H1 (cell line): ENCODE measurements around the gene SLC35G6. TPM values are rescaled to one million over a fixed set of nuclear protein-coding genes. Genes with fewer than 3 reads are reported as not detected.

Source experiments
- CTCF ChIA-PET: fragments of 300-600 bp; sonication (Branson Sonifier 250); formaldehyde crosslinking; loops from one replicate; lab custom pipeline; 2021; ENCODE audit not compliant: partially characterized antibody; lab: Charles Lee
- POLR2A ChIA-PET: fragments of 300-600 bp; sonication (Branson Sonifier 250); formaldehyde crosslinking; loops from one replicate; lab custom pipeline; 2021; ENCODE audit warnings: inconsistent platforms; ENCODE audit not compliant: partially characterized antibody; lab: Charles Lee
- DNase-seq, 2 experiments: peaks; one replicate each; pipeline versions ENCODE4 v3.0.0 to v3.0.0-alpha.2; 2010 to 2022; ENCODE audit warnings: low spot score in 2 of 2, low read depth in 1 of 2, mixed read lengths in 1 of 2
- FAIRE-seq: peaks from 2 replicates; lab custom pipeline; 2011; peaks lifted over from hg19 to GRCh38; lab: Jason Lieb, UNC
- H2AFZ ChIP-seq: 2 replicates; pipeline ENCODE4 v1.8.1; 2012; ENCODE audit warnings: low read length, inconsistent platforms
- H2AK5ac ChIP-seq: 2 replicates; pipeline ENCODE4 v1.6.1; 2013; ENCODE audit warnings: low read depth, low read length
- H2BK120ac ChIP-seq: replicated peaks from 2 replicates; pipeline ENCODE3; 2013; ENCODE audit warnings: low read depth, low read length, inconsistent platforms
- H2BK12ac ChIP-seq: 2 replicates; pipeline ENCODE4 v1.6.1; 2013; ENCODE audit warnings: low read depth, low read length
- H2BK15ac ChIP-seq: 2 replicates; pipeline ENCODE4 v1.6.1; 2013; ENCODE audit warnings: low read length
- H2BK20ac ChIP-seq: 2 replicates; pipeline ENCODE4 v1.6.1; 2013; ENCODE audit warnings: low read length
- H2BK5ac ChIP-seq: 2 replicates; pipeline ENCODE4 v1.6.1; 2013; ENCODE audit warnings: low read depth, low read length
- H3K14ac ChIP-seq: 2 replicates; pipeline ENCODE4 v1.6.1; 2013; ENCODE audit warnings: inconsistent platforms; ENCODE audit not compliant: insufficient read length
- H3K18ac ChIP-seq: 2 replicates; pipeline ENCODE4 v1.6.1; 2013; ENCODE audit warnings: low read length; ENCODE audit errors: extremely low read depth
- H3K23ac ChIP-seq: 2 replicates; pipeline ENCODE4 v1.6.1; 2013; ENCODE audit warnings: inconsistent platforms; ENCODE audit not compliant: insufficient read length
- H3K23me2 ChIP-seq: 2 replicates; pipeline ENCODE4 v1.6.1; 2013; ENCODE audit warnings: low read depth, low read length
- H3K27ac ChIP-seq: 2 replicates; pipeline ENCODE4 v1.6.1; 2011; ENCODE audit warnings: low read depth, low read length, inconsistent platforms
- H3K27me3 ChIP-seq, 4 experiments: replicated peaks in 1 of 4; 1 replicate in 1 of 4; 2 replicates in 3 of 4; pipeline versions ENCODE4 v1.6.1 to v1.8.1; 2011 to 2013; ENCODE audit warnings: low read length in 3 of 4, mild to moderate bottlenecking in 3 of 4, inconsistent platforms in 2 of 4, mixed read lengths in 2 of 4, moderate library complexity in 1 of 4; ENCODE audit not compliant: control insufficient read depth in 3 of 4, insufficient read depth in 3 of 4; ENCODE audit errors: extremely low read depth in 1 of 4
- H3K36me3 ChIP-seq, 4 experiments: 2 replicates each; pipeline versions ENCODE4 v1.6.1 to v1.8.1; 2011 to 2013; ENCODE audit warnings: mild to moderate bottlenecking in 4 of 4, low read length in 3 of 4, moderate library complexity in 2 of 4, control low read depth in 1 of 4, inconsistent platforms in 1 of 4; ENCODE audit not compliant: insufficient read depth in 4 of 4, control insufficient read depth in 2 of 4
- H3K4ac ChIP-seq: replicated peaks from 2 replicates; pipeline ENCODE3; 2013; ENCODE audit warnings: low read length, low read depth, mixed read lengths, inconsistent platforms; ENCODE audit not compliant: insufficient read length
- H3K4me1 ChIP-seq, 4 experiments: replicated peaks in 1 of 4; 1 replicate in 1 of 4; 2 replicates in 3 of 4; pipeline versions ENCODE4 v1.6.1 to v1.8.1; 2011 to 2013; ENCODE audit warnings: low read length in 3 of 4, inconsistent platforms in 2 of 4, mixed read lengths in 1 of 4; ENCODE audit not compliant: insufficient read depth in 4 of 4, control insufficient read depth in 3 of 4
- H3K4me2 ChIP-seq, 2 experiments: 2 replicates each; pipeline versions ENCODE4 v1.6.1 to v1.8.1; 2011 to 2013; ENCODE audit warnings: low read depth in 2 of 2, low read length in 2 of 2, control low read depth in 1 of 2, inconsistent platforms in 1 of 2, mild to moderate bottlenecking in 1 of 2; ENCODE audit not compliant: insufficient read depth in 1 of 2
- H3K4me3 ChIP-seq, 4 experiments: fragments of 200-600, 300-600 bp in 1 of 4; sonication (generic), shearing (Covaris generic), sonication (Bioruptor Twin) in 1 of 4; 2 replicates each; pipeline versions ENCODE4 v1.5.1 to v1.8.1; 2011 to 2016; ENCODE audit warnings: low read length in 4 of 4, low read depth in 3 of 4, control low read depth in 2 of 4, inconsistent platforms in 2 of 4, mild to moderate bottlenecking in 2 of 4, mixed read lengths in 1 of 4, moderate library complexity in 1 of 4; ENCODE audit not compliant: insufficient read depth in 2 of 4; ENCODE audit errors: extremely low read depth in 1 of 4
- H3K56ac ChIP-seq: replicated peaks from 2 replicates; pipeline ENCODE3; 2013; ENCODE audit warnings: low read depth, mild to moderate bottlenecking, mixed read lengths, low read length, inconsistent platforms; ENCODE audit not compliant: insufficient read length
- H3K79me1 ChIP-seq: 2 replicates; pipeline ENCODE4 v1.6.1; 2013; ENCODE audit warnings: low read depth, low read length, control low read depth
- H3K79me2 ChIP-seq, 2 experiments: 2 replicates each; pipeline versions ENCODE4 v1.6.1 to v1.8.1; 2012 to 2013; ENCODE audit warnings: low read length in 2 of 2, mild to moderate bottlenecking in 2 of 2, inconsistent platforms in 1 of 2; ENCODE audit not compliant: insufficient read depth in 2 of 2, control insufficient read depth in 1 of 2
- H3K9ac ChIP-seq, 4 experiments: replicated peaks in 1 of 4; 1 replicate in 1 of 4; 2 replicates in 3 of 4; pipeline versions ENCODE4 v1.6.1 to v1.8.1; 2011 to 2013; ENCODE audit warnings: low read depth in 3 of 4, low read length in 3 of 4, control low read depth in 2 of 4, mild to moderate bottlenecking in 2 of 4, moderate library complexity in 2 of 4, inconsistent platforms in 1 of 4; ENCODE audit errors: extremely low read depth in 1 of 4
- H3K9me3 ChIP-seq, 2 experiments: 2 replicates each; pipeline versions ENCODE4 v1.6.1 to v1.8.1; 2012 to 2013; ENCODE audit warnings: mild to moderate bottlenecking in 2 of 2, moderate library complexity in 2 of 2, control low read depth in 1 of 2, inconsistent platforms in 1 of 2, low read depth in 1 of 2, low read length in 1 of 2, mixed read lengths in 1 of 2; ENCODE audit not compliant: insufficient read depth in 2 of 2
- H4K20me1 ChIP-seq, 2 experiments: replicated peaks in 1 of 2; 2 replicates each; pipeline versions ENCODE3 to v1.8.1; 2011 to 2013; ENCODE audit warnings: inconsistent platforms in 2 of 2, low read length in 2 of 2, mild to moderate bottlenecking in 1 of 2; ENCODE audit not compliant: insufficient read depth in 2 of 2, control insufficient read depth in 1 of 2
- H4K5ac ChIP-seq: 2 replicates; pipeline ENCODE4 v1.6.1; 2013; ENCODE audit warnings: low read length, low read depth, mixed read lengths, inconsistent platforms; ENCODE audit not compliant: insufficient read length
- H4K8ac ChIP-seq: 2 replicates; pipeline ENCODE4 v1.8.0; 2013; ENCODE audit warnings: mild to moderate bottlenecking, moderate library complexity, low read length, inconsistent platforms; ENCODE audit not compliant: insufficient read depth; ENCODE audit errors: extremely low read depth
- H4K91ac ChIP-seq: replicated peaks from 2 replicates; pipeline ENCODE3; 2013; ENCODE audit warnings: low read length, mixed read lengths, inconsistent platforms; ENCODE audit not compliant: insufficient read length
- JUN ChIP-seq: IDR thresholded peaks from 2 replicates; pipeline ENCODE4 v1.6.1; 2011; ENCODE audit warnings: low read depth, mild to moderate bottlenecking, improper control_type of control experiment, low read length
- POLR2AphosphoS5 ChIP-seq: IDR thresholded peaks from 2 replicates; pipeline ENCODE4 v1.6.1; 2011; ENCODE audit warnings: low read depth, low read length
- RAD21 ChIP-seq, 2 experiments: IDR thresholded peaks in 1 of 2; conservative IDR thresholded peaks in 1 of 2; 2 replicates each; pipeline ENCODE4 v1.6.1; 2011; ENCODE audit warnings: low read depth in 2 of 2, low read length in 2 of 2, improper control_type of control experiment in 1 of 2, inconsistent platforms in 1 of 2, mild to moderate bottlenecking in 1 of 2, moderate library complexity in 1 of 2
- RXRA ChIP-seq: IDR thresholded peaks from 2 replicates; pipeline ENCODE4 v1.6.1; 2011; ENCODE audit warnings: low read depth, mild to moderate bottlenecking, low read length, moderate library complexity; ENCODE audit not compliant: insufficient read depth
- SAP30 ChIP-seq: fragments of 300-600 bp; sonication (generic); IDR thresholded peaks from 2 replicates; pipeline ENCODE4 v1.7.1; 2012; ENCODE audit warnings: low read length, moderate library complexity, mild to moderate bottlenecking, inconsistent platforms; ENCODE audit not compliant: insufficient read depth, insufficient replicate concordance
- SUZ12 ChIP-seq: fragments of 200-600 bp; sonication (generic); IDR thresholded peaks from 2 replicates; pipeline ENCODE4 v1.6.1; 2012; ENCODE audit warnings: mild to moderate bottlenecking, inconsistent platforms, low read length, moderate library complexity, mixed read lengths
- TEAD4 ChIP-seq: IDR thresholded peaks from 2 replicates; pipeline ENCODE4 v1.6.1; 2012; ENCODE audit warnings: low read depth, low read length, inconsistent platforms, mixed read lengths
- WGBS, 2 experiments: shearing (Covaris generic) in 1 of 2; methylation state at CpG; one replicate each; pipeline versions ENCODE4 v1.1.6 to v1.1.7; 2013 to 2015; ENCODE audit warnings: low lambda C conversion rate in 2 of 2, mixed read lengths in 2 of 2, inconsistent platforms in 1 of 2, low coverage in 1 of 2, missing lambda C conversion rate in 1 of 2; ENCODE audit not compliant: insufficient replicate concordance in 2 of 2, insufficient coverage in 1 of 2, insufficient read length in 1 of 2; ENCODE audit errors: extremely low coverage in 1 of 2, missing lambda C conversion rate in 1 of 2; 5-methylcytosine and 5-hydroxymethylcytosine counted together
- polyA plus RNA-seq, 7 experiments: library from polyadenylated mRNA; depleted of rRNA in 3 of 7; stranded (reverse) in 5 of 7; unstranded in 2 of 7; fragments of >200 nt in 5 of 7; fragments of 200-250 nt in 2 of 7; gene quantifications; 1 replicate in 5 of 7; 2 replicates in 1 of 7; 4 replicates in 1 of 7; pipeline versions ENCODE4 v1.2.1 to v1.2.3, GENCODE V29; 2011 to 2013; ENCODE audit warnings: missing spikeins in 2 of 7, mixed read lengths in 2 of 7
- total RNA-seq: library from RNA; stranded (reverse); fragmentation: NEBNext Ultra II Directional; extraction: Animal tissue kit (Norgen Biotek cat#: 25700); gene quantifications from 2 replicates; pipeline ENCODE4 v1.2.1, GENCODE V29; 2021
- TF ChIP-seq, protein P1 (sequence below): IDR thresholded peaks from 2 replicates; pipeline ENCODE4 v1.6.1; 2012; ENCODE audit warnings: low read length, inconsistent platforms

Gene SLC35G6
- total and polyA plus RNA-seq, 2 of the 8 experiments (the other 6 are each of a cell fraction or from before 2014, with no cell fraction given), result 0.05 TPM; not detected in 1

DNA sequence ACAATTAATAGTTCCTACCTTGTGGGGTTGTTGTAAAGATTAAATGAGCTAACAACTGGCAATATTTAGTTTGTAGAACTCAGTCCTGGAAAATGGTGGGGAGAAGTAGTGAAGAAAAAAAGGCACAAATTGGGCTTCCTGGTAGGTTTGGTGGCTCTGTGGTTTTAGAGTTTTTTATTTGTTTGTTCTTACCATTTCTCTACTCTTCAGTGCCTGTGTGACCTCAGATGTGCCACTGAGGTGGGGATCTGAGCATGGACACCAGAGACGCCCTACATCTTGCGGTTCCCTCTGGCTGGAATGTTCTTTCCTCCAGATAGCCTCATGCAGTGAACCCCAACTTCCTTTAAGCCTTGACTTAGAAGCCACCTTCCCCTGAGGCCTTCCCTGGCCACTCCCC, 9.5 kb upstream of the SLC35G6 start:
- Histone ChIP-seq H2AK5ac (no peak overlapping the region), H3K4me3 (no peak overlapping the region), H2BK5ac (no peak overlapping the region), H2BK120ac (no peak overlapping the region), H3K23me2 (no peaks in the 10 kb centered on the region), H3K27me3 (no peaks in the 10 kb centered on the region; a peak in 1 of 7 replicates), H3K4me2 (no peak overlapping the region), H3K9me3 (no peaks in the 10 kb centered on the region), H3K79me2 (peaks cover 0 to 12% of the 10 kb centered on the region in 2 experiments; a peak in 2 of 4 replicates), H3K4me1 (no peaks in the 10 kb centered on the region), H3K27ac (no peak overlapping the region), H4K20me1 (peaks cover 0 to 4% of the 10 kb centered on the region in 2 experiments), H3K18ac (no peak overlapping the region), H2BK20ac (no peak overlapping the region), H4K8ac (no peak overlapping the region), H3K36me3 (0 out of 8 replicates have a peak, but pooled peaks cover 0 to 3% (median 0%) of the 10 kb centered on the region in 4 experiments), H3K9ac (no peak overlapping the region), H3K79me1 (peaks cover 6% of the 10 kb centered on the region), H4K91ac (no peak overlapping the region), H2BK15ac (no peak overlapping the region), H3K4ac (no peak overlapping the region), H3K56ac (no peak overlapping the region), H2AFZ (no peak overlapping the region), H3K23ac (no peak overlapping the region), H3K14ac (no peak overlapping the region), H4K5ac (no peak overlapping the region), H2BK12ac (no peak overlapping the region)
- ChIA-PET CTCF (interaction anchor here (2.1 kb wide), 1 partner anchor 89 kb away, joined by 6 read pairs; no protein-coding TSS in a partner anchor), POLR2A (interaction anchor here (1.7 to 13.8 kb wide), 4 partner anchors 9 to 142 kb away, joined by 5 to 200 read pairs (median 8); partner anchors contain the start of genes POLR2A, SLC35G6 and ZBTB4)
- TF ChIP-seq SUZ12, result no peak
- TF ChIP-seq TEAD4, result no peak
- no peak for TF ChIP-seq SAP30
- TF ChIP-seq POLR2AphosphoS5, result no peak
- no peak for TF ChIP-seq RAD21 (IDR thresholded peaks at IDR 0.05 in 1 of 2, conservative IDR thresholded peaks at IDR 0.05 in 1 of 2; ENCODE audit: low read depth in 2 of 2, low read length in 2 of 2)
- TF ChIP-seq, protein P1, sequence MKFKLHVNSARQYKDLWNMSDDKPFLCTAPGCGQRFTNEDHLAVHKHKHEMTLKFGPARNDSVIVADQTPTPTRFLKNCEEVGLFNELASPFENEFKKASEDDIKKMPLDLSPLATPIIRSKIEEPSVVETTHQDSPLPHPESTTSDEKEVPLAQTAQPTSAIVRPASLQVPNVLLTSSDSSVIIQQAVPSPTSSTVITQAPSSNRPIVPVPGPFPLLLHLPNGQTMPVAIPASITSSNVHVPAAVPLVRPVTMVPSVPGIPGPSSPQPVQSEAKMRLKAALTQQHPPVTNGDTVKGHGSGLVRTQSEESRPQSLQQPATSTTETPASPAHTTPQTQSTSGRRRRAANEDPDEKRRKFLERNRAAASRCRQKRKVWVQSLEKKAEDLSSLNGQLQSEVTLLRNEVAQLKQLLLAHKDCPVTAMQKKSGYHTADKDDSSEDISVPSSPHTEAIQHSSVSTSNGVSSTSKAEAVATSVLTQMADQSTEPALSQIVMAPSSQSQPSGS, result no peak
- TF ChIP-seq RXRA, result no peak
- no peak for TF ChIP-seq JUN
- DNase-seq, result no peak
- WGBS, 2 experiments, result 94% methylated on average over 2 of the region's 2 CpGs; no CpG with 5 or more reads in 1 of the 2 experiments
- FAIRE-seq, result no peak
